H9 (cell line): ENCODE results near the gene OR2V1. TPM values are rescaled to one million over a fixed set of nuclear protein-coding genes. Genes with fewer than 3 reads are reported as not detected.
A peak's percentile ranks its signal among the peaks of the same experiment; 100 is the strongest.
"Not testable (repeated sequence)": the region's sequence is repeated elsewhere in the genome, so short reads cannot be mapped to it uniquely, and the experiment has no call there.

Source experiments
- DNase-seq: peaks from one replicate; pipeline ENCODE4 v3.0.0-alpha.2; 2017
- H2AFZ ChIP-seq: one replicate; pipeline ENCODE4 v1.6.1; 2013; ENCODE audit warnings: mild to moderate bottlenecking, low read length, control low read depth, moderate library complexity
- H2AK5ac ChIP-seq: 2 replicates; pipeline ENCODE4 v1.6.1; 2013; ENCODE audit warnings: low read length, control low read depth, mixed read lengths; ENCODE audit not compliant: insufficient read length
- H2BK120ac ChIP-seq: one replicate; pipeline ENCODE4 v1.6.1; 2013; ENCODE audit warnings: low read depth, mild to moderate bottlenecking, low read length, control low read depth, inconsistent platforms; ENCODE audit not compliant: poor library complexity, severe bottlenecking
- H2BK12ac ChIP-seq: 2 replicates; pipeline ENCODE4 v1.6.1; 2013; ENCODE audit warnings: low read length, control low read depth, mixed read lengths, low read depth; ENCODE audit not compliant: insufficient read length
- H2BK15ac ChIP-seq: 2 replicates; pipeline ENCODE4 v1.6.1; 2013; ENCODE audit warnings: low read depth, low read length, control low read depth
- H2BK20ac ChIP-seq: one replicate; pipeline ENCODE4 v1.6.1; 2013; ENCODE audit warnings: low read depth, mild to moderate bottlenecking, low read length, control low read depth, inconsistent platforms; ENCODE audit not compliant: poor library complexity, severe bottlenecking
- H2BK5ac ChIP-seq: 2 replicates; pipeline ENCODE4 v1.6.1; 2013; ENCODE audit warnings: low read length, control low read depth, mixed read lengths; ENCODE audit not compliant: insufficient read length
- H3K14ac ChIP-seq: 2 replicates; pipeline ENCODE4 v1.6.1; 2013; ENCODE audit warnings: low read length, control low read depth; ENCODE audit not compliant: insufficient read depth
- H3K18ac ChIP-seq: 2 replicates; pipeline ENCODE4 v1.6.1; 2013; ENCODE audit warnings: low read depth, mild to moderate bottlenecking, mixed read lengths, low read length, control low read depth; ENCODE audit not compliant: insufficient read length
- H3K23ac ChIP-seq: 2 replicates; pipeline ENCODE4 v1.6.1; 2013; ENCODE audit warnings: low read length, control low read depth, mixed read lengths, low read depth; ENCODE audit not compliant: insufficient read length
- H3K23me2 ChIP-seq: 2 replicates; pipeline ENCODE4 v1.6.1; 2013; ENCODE audit warnings: low read depth, mild to moderate bottlenecking, mixed read lengths, low read length, control low read depth; ENCODE audit not compliant: insufficient read length, poor library complexity, severe bottlenecking
- H3K27ac ChIP-seq: 2 replicates; pipeline ENCODE4 v1.5.1; 2013; ENCODE audit warnings: low read length, control low read depth, mixed read lengths, low read depth; ENCODE audit not compliant: insufficient read length
- H3K27me3 ChIP-seq: 2 replicates; pipeline ENCODE4 v1.6.1; 2013; ENCODE audit warnings: low read length, control low read depth, inconsistent platforms; ENCODE audit not compliant: insufficient read depth
- H3K4ac ChIP-seq: 2 replicates; pipeline ENCODE4 v1.6.1; 2013; ENCODE audit warnings: low read depth, mild to moderate bottlenecking, control low read depth, inconsistent platforms, low read length, moderate library complexity
- H3K4me1 ChIP-seq: 2 replicates; pipeline ENCODE4 v1.6.1; 2013; ENCODE audit warnings: low read length, control low read depth, inconsistent platforms; ENCODE audit not compliant: insufficient read depth
- H3K4me2 ChIP-seq: 2 replicates; pipeline ENCODE4 v1.6.1; 2013; ENCODE audit warnings: low read length, control low read depth, mixed read lengths; ENCODE audit not compliant: insufficient read length, insufficient read depth
- H3K56ac ChIP-seq: 2 replicates; pipeline ENCODE4 v1.6.1; 2013; ENCODE audit warnings: low read depth, mild to moderate bottlenecking, mixed read lengths, low read length, control low read depth; ENCODE audit not compliant: insufficient read length
- H3K79me1 ChIP-seq: 2 replicates; pipeline ENCODE4 v1.6.1; 2013; ENCODE audit warnings: low read depth, mild to moderate bottlenecking, moderate library complexity, low read length, control low read depth, inconsistent platforms; ENCODE audit not compliant: insufficient read depth, poor library complexity, severe bottlenecking
- H3K79me2 ChIP-seq: 2 replicates; pipeline ENCODE4 v1.6.1; 2013; ENCODE audit warnings: low read length, control low read depth, inconsistent platforms; ENCODE audit not compliant: insufficient read depth
- H3K9ac ChIP-seq: 2 replicates; pipeline ENCODE4 v1.6.1; 2013; ENCODE audit warnings: low read length, control low read depth, mixed read lengths; ENCODE audit not compliant: insufficient read length; ENCODE audit errors: extremely low read depth
- H3K9me3 ChIP-seq: one replicate; pipeline ENCODE4 v1.6.1; 2013; ENCODE audit warnings: low read depth, low read length, inconsistent platforms; ENCODE audit not compliant: control insufficient read depth
- H3T11ph ChIP-seq: one replicate; pipeline ENCODE4 v1.6.1; 2013; ENCODE audit warnings: mild to moderate bottlenecking, low read length, control low read depth, inconsistent platforms
- H4K20me1 ChIP-seq: one replicate; pipeline ENCODE4 v1.6.1; 2013; ENCODE audit not compliant: control insufficient read depth, insufficient read length, insufficient read depth
- H4K5ac ChIP-seq: 2 replicates; pipeline ENCODE4 v1.6.1; 2013; ENCODE audit warnings: low read depth, mild to moderate bottlenecking, mixed read lengths, low read length, control low read depth; ENCODE audit not compliant: insufficient read length
- H4K8ac ChIP-seq: replicated peaks from 2 replicates; pipeline ENCODE4 v1.6.1; 2013; ENCODE audit warnings: low read length, control low read depth, mixed read lengths, low read depth; ENCODE audit not compliant: insufficient read length
- H4K91ac ChIP-seq: 2 replicates; pipeline ENCODE4 v1.6.1; 2013; ENCODE audit warnings: low read depth, mild to moderate bottlenecking, moderate library complexity, mixed read lengths, low read length, control low read depth; ENCODE audit not compliant: insufficient read length
- H3K27ac Mint-ChIP-seq, 3 experiments: 2 replicates in 2 of 3; 3 replicates in 1 of 3; pipeline ENCODE4 v1.8.0; 2020 to 2021; ENCODE audit warnings: mixed read lengths in 3 of 3, mild to moderate bottlenecking in 1 of 3, moderate library complexity in 1 of 3
- H3K27me3 Mint-ChIP-seq: 2 replicates; pipeline ENCODE4 v1.8.0; 2021; ENCODE audit warnings: low read depth, mild to moderate bottlenecking, moderate library complexity, mixed read lengths
- H3K36me3 Mint-ChIP-seq, 3 experiments: 2 replicates in 2 of 3; 3 replicates in 1 of 3; pipeline ENCODE4 v1.8.0; 2020 to 2021; ENCODE audit warnings: low read depth in 3 of 3, mixed read lengths in 3 of 3; ENCODE audit not compliant: insufficient read depth in 1 of 3
- H3K4me1 Mint-ChIP-seq, 2 experiments: 2 replicates each; pipeline ENCODE4 v1.8.0; 2020; ENCODE audit warnings: mixed read lengths in 2 of 2
- H3K4me3 Mint-ChIP-seq, 2 experiments: 2 replicates in 1 of 2; 3 replicates in 1 of 2; pipeline ENCODE4 v1.8.0; 2020 to 2021; ENCODE audit warnings: mild to moderate bottlenecking in 2 of 2, mixed read lengths in 2 of 2, moderate library complexity in 1 of 2
- H3K9me3 Mint-ChIP-seq, 2 experiments: 2 replicates in 1 of 2; 3 replicates in 1 of 2; pipeline ENCODE4 v1.8.0; 2020; ENCODE audit warnings: mild to moderate bottlenecking in 2 of 2, mixed read lengths in 2 of 2, moderate library complexity in 1 of 2
- WGBS: extraction: QIAGEN DNeasy Blood & Tissue Kit; methylation state at CpG from one replicate; pipeline ENCODE4 v1.1.7; 2013; ENCODE audit warnings: missing lambda C conversion rate, low lambda C conversion rate, mixed read lengths; ENCODE audit not compliant: insufficient read length; ENCODE audit errors: extremely low coverage; 5-methylcytosine and 5-hydroxymethylcytosine counted together
- total RNA-seq: library from RNA; stranded (reverse); gene quantifications from 2 replicates; pipeline ENCODE4 v1.2.1, GENCODE V29; 2021
- TF ChIP-seq, protein P1 (sequence below): fragments of 200-600 bp; sonication (generic); conservative IDR thresholded peaks from 3 replicates; pipeline ENCODE4 v1.8.0; 2021; ENCODE audit warnings: antibody characterized with exemption, mild to moderate bottlenecking

OR2V1 gene
- total RNA-seq, 1 experiment from 2014 or later: not detected

DNA sequence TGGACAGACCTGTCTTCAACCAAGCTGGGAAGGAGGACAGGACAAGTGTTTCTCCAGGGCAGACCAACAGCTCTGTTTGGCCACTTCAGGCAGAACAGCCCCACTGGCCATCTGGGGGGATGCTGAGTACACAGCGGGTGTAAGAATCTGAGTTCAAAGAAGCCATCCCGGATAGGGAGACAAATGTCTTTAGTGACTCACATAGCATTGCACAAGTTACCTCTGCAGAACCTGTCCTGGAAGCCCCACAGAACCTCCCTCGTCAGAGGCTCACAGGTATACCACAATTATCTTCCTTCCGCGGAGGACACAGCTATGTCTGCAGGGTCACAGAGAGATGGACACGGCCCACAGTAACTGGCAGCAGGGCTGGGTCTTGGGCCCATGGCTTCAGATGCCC lies 18.4 kb upstream of the OR2V1 start:
- Mint-ChIP-seq H3K4me1 (peaks cover 20 to 32% of the 10 kb centered on the region in 2 experiments), H3K27me3 (peaks cover 47% of the 10 kb centered on the region), H3K36me3 (peaks cover 2 to 8% (median 3%) of the 10 kb centered on the region in 3 experiments; a peak in 2 of 7 replicates), H3K9me3 (peaks cover 14 to 24% of the 10 kb centered on the region in 2 experiments), H3K4me3 (no peak overlapping the region), H3K27ac (no peak overlapping the region)
- no peak overlapping the region for H4K8ac ChIP-seq
- H3K23me2 ChIP-seq: no peaks in the 10 kb centered on the region
- no peaks in the 10 kb centered on the region for H3K79me2 ChIP-seq
- no peak overlapping the region for H3K9ac ChIP-seq
- no peak overlapping the region for H3K56ac ChIP-seq
- no peaks in the 10 kb centered on the region for H3K27me3 ChIP-seq
- H3K4me2 ChIP-seq: no peak overlapping the region
- TF ChIP-seq, protein P1, sequence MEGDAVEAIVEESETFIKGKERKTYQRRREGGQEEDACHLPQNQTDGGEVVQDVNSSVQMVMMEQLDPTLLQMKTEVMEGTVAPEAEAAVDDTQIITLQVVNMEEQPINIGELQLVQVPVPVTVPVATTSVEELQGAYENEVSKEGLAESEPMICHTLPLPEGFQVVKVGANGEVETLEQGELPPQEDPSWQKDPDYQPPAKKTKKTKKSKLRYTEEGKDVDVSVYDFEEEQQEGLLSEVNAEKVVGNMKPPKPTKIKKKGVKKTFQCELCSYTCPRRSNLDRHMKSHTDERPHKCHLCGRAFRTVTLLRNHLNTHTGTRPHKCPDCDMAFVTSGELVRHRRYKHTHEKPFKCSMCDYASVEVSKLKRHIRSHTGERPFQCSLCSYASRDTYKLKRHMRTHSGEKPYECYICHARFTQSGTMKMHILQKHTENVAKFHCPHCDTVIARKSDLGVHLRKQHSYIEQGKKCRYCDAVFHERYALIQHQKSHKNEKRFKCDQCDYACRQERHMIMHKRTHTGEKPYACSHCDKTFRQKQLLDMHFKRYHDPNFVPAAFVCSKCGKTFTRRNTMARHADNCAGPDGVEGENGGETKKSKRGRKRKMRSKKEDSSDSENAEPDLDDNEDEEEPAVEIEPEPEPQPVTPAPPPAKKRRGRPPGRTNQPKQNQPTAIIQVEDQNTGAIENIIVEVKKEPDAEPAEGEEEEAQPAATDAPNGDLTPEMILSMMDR: no peak
- H4K91ac ChIP-seq: no peak overlapping the region
- H3K23ac ChIP-seq: no peak overlapping the region
- no peaks in the 10 kb centered on the region for H4K20me1 ChIP-seq
- H2BK15ac ChIP-seq: no peak overlapping the region
- no peak overlapping the region for H2AK5ac ChIP-seq
- H3K14ac ChIP-seq: no peak overlapping the region
- H2BK20ac ChIP-seq: no peak overlapping the region
- no peak overlapping the region for H4K5ac ChIP-seq
- no peak overlapping the region for H2BK12ac ChIP-seq
- H3K79me1 ChIP-seq: no peaks in the 10 kb centered on the region
- H2BK5ac ChIP-seq: no peak overlapping the region
- no peak overlapping the region for H3K18ac ChIP-seq
- H2AFZ ChIP-seq: no peak overlapping the region
- no peak for DNase-seq
- no peak overlapping the region for H3K4ac ChIP-seq
- no peak overlapping the region for H3T11ph ChIP-seq
- peaks cover 1% of the 10 kb centered on the region; the same call in 1 of the 2 replicates for H3K4me1 ChIP-seq
- no CpG with 5 or more reads among the region's 6 CpGs for WGBS
- H3K9me3 ChIP-seq: no peaks in the 10 kb centered on the region
- no peak overlapping the region for H3K27ac ChIP-seq
- H2BK120ac ChIP-seq: no peak overlapping the region

DNA sequence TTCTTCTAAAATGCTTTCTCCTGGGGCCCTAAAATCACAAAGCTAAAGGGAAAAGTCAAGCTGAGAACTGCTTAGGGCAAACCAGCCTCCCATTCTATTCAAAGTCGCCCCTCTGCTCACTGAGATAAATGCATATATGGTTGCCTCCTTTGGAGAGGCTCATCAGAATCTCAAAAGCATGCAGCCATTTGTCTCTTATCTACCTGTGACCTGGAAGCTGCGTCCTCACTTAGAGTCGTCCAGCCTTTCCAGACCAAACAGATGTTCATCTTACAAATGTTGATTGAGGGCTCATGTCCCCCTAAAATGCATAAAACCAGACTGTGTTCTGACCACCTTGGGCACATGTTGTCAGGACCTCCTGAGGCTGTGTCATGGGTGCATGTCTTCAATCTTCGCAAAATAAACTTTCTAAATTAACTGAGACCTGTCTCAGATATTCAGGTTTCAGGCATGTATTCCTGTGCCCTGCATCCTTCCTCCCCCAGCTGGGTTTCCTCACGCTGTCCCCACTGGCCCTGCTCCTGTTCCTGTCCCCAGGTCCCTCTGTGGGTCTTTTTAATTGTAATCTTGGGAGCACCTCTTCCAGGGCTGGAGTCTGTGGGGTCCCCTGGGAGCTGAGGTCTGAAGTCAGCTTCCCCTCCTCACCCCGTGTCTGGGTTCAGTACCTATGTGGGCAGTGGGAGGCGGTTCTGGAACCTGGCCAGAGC lies 16.1 kb upstream of the OR2V1 start, which contains the start of gene OR2V2:
TSS of gene OR2V2 (plus strand) at position 660 of the 710 bp plus-strand sequence. CDS start 7,357 bp downstream, outside the sequence.
- H3K27me3 Mint-ChIP-seq: peaks cover 39% of the 10 kb centered on the region
- not testable (repeated sequence) for H3K14ac ChIP-seq, H3K27ac Mint-ChIP-seq, H3K79me2 ChIP-seq, H2BK20ac ChIP-seq, H2AK5ac ChIP-seq, H3K18ac ChIP-seq, H4K91ac ChIP-seq, H3K27ac ChIP-seq, H3K9me3 ChIP-seq, H3K4ac ChIP-seq, H2AFZ ChIP-seq, H3K36me3 Mint-ChIP-seq, H4K20me1 ChIP-seq, H3K27me3 ChIP-seq, H3K23me2 ChIP-seq, H3K23ac ChIP-seq, H3K4me2 ChIP-seq, H3T11ph ChIP-seq, H2BK12ac ChIP-seq, H3K9ac ChIP-seq, H2BK15ac ChIP-seq, H2BK120ac ChIP-seq, DNase-seq, H3K56ac ChIP-seq, H3K4me1 ChIP-seq, H3K79me1 ChIP-seq, H2BK5ac ChIP-seq, H4K5ac ChIP-seq, H4K8ac ChIP-seq
- H3K9me3 Mint-ChIP-seq: peaks cover 20 to 22% of the 10 kb centered on the region in 2 experiments
- peaks cover 20 to 32% of the 10 kb centered on the region in 2 experiments for H3K4me1 Mint-ChIP-seq
- peak within 1 kb of the TSS in 1 of 2 experiments; percentile 12; a peak in 2 of 5 replicates for H3K4me3 Mint-ChIP-seq
- WGBS: no CpG with 5 or more reads among the region's 7 CpGs
